Neural crest cell (in vitro differentiated cells): ENCODE measurements around the gene DENND1B. TPM values are rescaled to one million over a fixed set of nuclear protein-coding genes. Genes with fewer than 3 reads are reported as not detected.

Experiments used
- DNase-seq: peaks from one replicate; pipeline ENCODE4 v3.0.0; 2021; ENCODE audit warnings: low read depth, mixed read lengths, low spot score
- H3K27ac Mint-ChIP-seq: one replicate; pipeline ENCODE4 v1.8.0; 2021; ENCODE audit warnings: mild to moderate bottlenecking, mixed read lengths; ENCODE audit not compliant: unreplicated experiment
- H3K27me3 Mint-ChIP-seq: 2 replicates; pipeline ENCODE4 v1.8.0; 2021; ENCODE audit warnings: low read depth, mild to moderate bottlenecking, mixed read lengths
- H3K36me3 Mint-ChIP-seq: 2 replicates; pipeline ENCODE4 v1.8.0; 2021; ENCODE audit warnings: low read depth, mild to moderate bottlenecking, mixed read lengths
- H3K4me1 Mint-ChIP-seq: 2 replicates; pipeline ENCODE4 v1.8.0; 2021; ENCODE audit warnings: mixed read lengths
- H3K4me3 Mint-ChIP-seq: one replicate; pipeline ENCODE4 v1.8.0; 2021; ENCODE audit warnings: mild to moderate bottlenecking, mixed read lengths
- H3K9me3 Mint-ChIP-seq: 2 replicates; pipeline ENCODE4 v1.8.0; 2021; ENCODE audit warnings: mixed read lengths
- long read RNA-seq: library from polyadenylated mRNA; unstranded; transcript quantifications from one replicate; pipeline ENCODE4 v2.0.0, GENCODE V29; 2020
- total RNA-seq: library from RNA; stranded (reverse); gene quantifications from 2 replicates; pipeline ENCODE4 v1.2.1, GENCODE V29; 2021
- TF ChIP-seq, protein P1 (sequence below): fragments of 200-600 bp; sonication (generic); conservative IDR thresholded peaks from 2 replicates; pipeline ENCODE4 v1.5.0; 2021; ENCODE audit warnings: antibody characterized with exemption, mild to moderate bottlenecking

The DENND1B gene
- total RNA-seq = 6.5 and 8.3 TPM in 2 replicates
- long read RNA-seq, partial matches to known transcripts = 0 of 4 reads
- long read RNA-seq, other reads (novel, unspliced or antisense) = 4 of 4 reads

GRCh38 chr1:197775282-197776262 lies at the start of gene DENND1B:
TSS of gene DENND1B (minus strand) at chr1:197775480. CDS start at chr1:197775155, 325 bp downstream.
- Mint-ChIP-seq H3K9me3 (no peaks in the 10 kb centered on the region), H3K27ac (no peak within 1 kb of the TSS), H3K36me3 (no peaks in the 10 kb centered on the region), H3K4me1 (peaks cover 21% of the 10 kb centered on the region), H3K27me3 (peaks cover 4% of the 10 kb centered on the region), H3K4me3 (peak within 1 kb of the TSS; percentile 94)
- DNase-seq = peak; percentile 54
- TF ChIP-seq, protein P1, sequence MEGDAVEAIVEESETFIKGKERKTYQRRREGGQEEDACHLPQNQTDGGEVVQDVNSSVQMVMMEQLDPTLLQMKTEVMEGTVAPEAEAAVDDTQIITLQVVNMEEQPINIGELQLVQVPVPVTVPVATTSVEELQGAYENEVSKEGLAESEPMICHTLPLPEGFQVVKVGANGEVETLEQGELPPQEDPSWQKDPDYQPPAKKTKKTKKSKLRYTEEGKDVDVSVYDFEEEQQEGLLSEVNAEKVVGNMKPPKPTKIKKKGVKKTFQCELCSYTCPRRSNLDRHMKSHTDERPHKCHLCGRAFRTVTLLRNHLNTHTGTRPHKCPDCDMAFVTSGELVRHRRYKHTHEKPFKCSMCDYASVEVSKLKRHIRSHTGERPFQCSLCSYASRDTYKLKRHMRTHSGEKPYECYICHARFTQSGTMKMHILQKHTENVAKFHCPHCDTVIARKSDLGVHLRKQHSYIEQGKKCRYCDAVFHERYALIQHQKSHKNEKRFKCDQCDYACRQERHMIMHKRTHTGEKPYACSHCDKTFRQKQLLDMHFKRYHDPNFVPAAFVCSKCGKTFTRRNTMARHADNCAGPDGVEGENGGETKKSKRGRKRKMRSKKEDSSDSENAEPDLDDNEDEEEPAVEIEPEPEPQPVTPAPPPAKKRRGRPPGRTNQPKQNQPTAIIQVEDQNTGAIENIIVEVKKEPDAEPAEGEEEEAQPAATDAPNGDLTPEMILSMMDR = peak; percentile 40

- Mint-ChIP-seq H3K27me3 (no peaks in the 10 kb centered on the region), H3K36me3 (no peaks in the 10 kb centered on the region), H3K9me3 (no peaks in the 10 kb centered on the region), H3K27ac (no peak overlapping the region), H3K4me3 (no peak overlapping the region), H3K4me1 (no peaks in the 10 kb centered on the region)
- no peak for DNase-seq
- TF ChIP-seq, protein P1 = no peak
Measured at GRCh38 chr1:197814306-197814705, 39.0 kb upstream of the DENND1B start.

- no peaks in the 10 kb centered on the region for H3K4me1 Mint-ChIP-seq
- TF ChIP-seq, protein P1 = no peak
- H3K36me3 Mint-ChIP-seq = no peaks in the 10 kb centered on the region
- no peak overlapping the region for H3K27ac Mint-ChIP-seq
- H3K4me3 Mint-ChIP-seq = no peak overlapping the region
- H3K27me3 Mint-ChIP-seq = no peaks in the 10 kb centered on the region
- DNase-seq = no peak
- H3K9me3 Mint-ChIP-seq = no peaks in the 10 kb centered on the region
Measured at GRCh38 chr1:197813741-197814140, 38.5 kb upstream of the DENND1B start.

- H3K27ac Mint-ChIP-seq = no peak overlapping the region
- no peaks in the 10 kb centered on the region for H3K4me1 Mint-ChIP-seq
- no peaks in the 10 kb centered on the region for H3K36me3 Mint-ChIP-seq
- H3K4me3 Mint-ChIP-seq = no peak overlapping the region
- no peaks in the 10 kb centered on the region for H3K9me3 Mint-ChIP-seq
- H3K27me3 Mint-ChIP-seq = no peaks in the 10 kb centered on the region
- DNase-seq = no peak
- TF ChIP-seq, protein P1 = no peak
Measured at GRCh38 chr1:197811769-197812168, 36.5 kb upstream of the DENND1B start.

GRCh38 chr1:197810812-197811211 lies 35.5 kb upstream of the DENND1B start:
- no peaks in the 10 kb centered on the region for H3K36me3 Mint-ChIP-seq
- no peak overlapping the region for H3K27ac Mint-ChIP-seq
- TF ChIP-seq, protein P1 = no peak
- no peaks in the 10 kb centered on the region for H3K27me3 Mint-ChIP-seq
- H3K4me1 Mint-ChIP-seq = no peaks in the 10 kb centered on the region
- no peaks in the 10 kb centered on the region for H3K9me3 Mint-ChIP-seq
- H3K4me3 Mint-ChIP-seq = no peak overlapping the region
- DNase-seq = no peak
